Cardiac fibroblast (primary cell): ENCODE measurements around the gene GLRA3.
A peak's percentile ranks its signal among the peaks of the same experiment; 100 is the strongest.
"Not testable (repeated sequence)": the region's sequence is repeated elsewhere in the genome, so short reads cannot be mapped to it uniquely, and the experiment has no call there.

ENCODE experiments used
- DNase-seq, 2 donors: peaks; one replicate each; pipeline versions ENCODE4 v3.0.0 to v3.0.0-alpha.2; 2010; ENCODE audit warnings: low read depth in 2 of 2
- H3K4me3 ChIP-seq, 2 donors: replicated peaks in 1 of 2; 1 replicate in 1 of 2; 2 replicates in 1 of 2; pipeline ENCODE4 v1.5.1; 2011; ENCODE audit warnings: low read depth in 2 of 2, low read length in 2 of 2, mild to moderate bottlenecking in 2 of 2, moderate library complexity in 1 of 2
- CTCF ChIP-seq: IDR thresholded peaks from one replicate; pipeline ENCODE4 v1.5.1; 2011; ENCODE audit warnings: low read depth, mild to moderate bottlenecking, low read length, inconsistent platforms

GLRA3 gene

GRCh38 chr4:174828845-174829701, at the start of gene GLRA3:
TSS of gene GLRA3 (minus strand) at chr4:174829247. CDS start at chr4:174828811, 436 bp downstream.
- H3K4me3 ChIP-seq: peak within 1 kb of the TSS in 1 of 2 donors; percentile 25
- peak; percentile 23 to 35 for DNase-seq
- TF ChIP-seq CTCF: no peak

GRCh38 chr4:174874898-174875297, 45.9 kb upstream of the GLRA3 start:
- TF ChIP-seq CTCF: no peak
- no peak overlapping the region for H3K4me3 ChIP-seq
- DNase-seq: no peak

GRCh38 chr4:174873931-174874330, 44.9 kb upstream of the GLRA3 start:
- peak; percentile 7 for TF ChIP-seq CTCF
- peak in 1 of 2 donors; percentile 1 for DNase-seq
- no peak overlapping the region for H3K4me3 ChIP-seq

- not testable (repeated sequence) for DNase-seq, H3K4me3 ChIP-seq
These were observed 44.1 kb upstream of the GLRA3 start for GRCh38 chr4:174873146-174873545.

- no peak overlapping the region for H3K4me3 ChIP-seq
- no peak for DNase-seq
- TF ChIP-seq CTCF: no peak
These were observed 42.4 kb upstream of the GLRA3 start for GRCh38 chr4:174871407-174871806.

- no peak for DNase-seq
- TF ChIP-seq CTCF: no peak
- no peak overlapping the region for H3K4me3 ChIP-seq
These were observed 41.3 kb upstream of the GLRA3 start for GRCh38 chr4:174870311-174870710.

- H3K4me3 ChIP-seq: no peak overlapping the region
- TF ChIP-seq CTCF: no peak
- DNase-seq: no peak
These were observed 40.3 kb upstream of the GLRA3 start for GRCh38 chr4:174869339-174869738.
